Activated CD4-positive, alpha-beta T cell treated with anti-CD3 and anti-CD28 coated beads for 1 hour (primary cell): ENCODE data around the gene ANKRD36.
"Not testable (repeated sequence)": the region's sequence is repeated elsewhere in the genome, so short reads cannot be mapped to it uniquely, and the experiment has no call there.

Source experiments
- DNase-seq: peaks from one replicate; pipeline ENCODE4 v3.0.0-alpha.2; 2020

ANKRD36 gene

GRCh38 chr2:97129090-97129489 lies 16.1 kb downstream of the ANKRD36 start:
- not testable (repeated sequence) for DNase-seq

GRCh38 chr2:97144016-97144415 lies 31.1 kb downstream of the ANKRD36 start:
- not testable (repeated sequence) for DNase-seq

- DNase-seq = not testable (repeated sequence)
Observed at GRCh38 chr2:97166548-97166947, 53.6 kb downstream of the ANKRD36 start.

- DNase-seq = not testable (repeated sequence)
Observed at GRCh38 chr2:97167938-97168337, 55.0 kb downstream of the ANKRD36 start.

- DNase-seq = not testable (repeated sequence)
Observed at GRCh38 chr2:97168583-97168982, 55.6 kb downstream of the ANKRD36 start.

- not testable (repeated sequence) for DNase-seq
Observed at GRCh38 chr2:97180391-97180790, 67.4 kb downstream of the ANKRD36 start.

GRCh38 chr2:97195349-97195748 lies 82.4 kb downstream of the ANKRD36 start:
- DNase-seq = not testable (repeated sequence)

GRCh38 chr2:97197251-97197650 lies 84.3 kb downstream of the ANKRD36 start:
- DNase-seq = not testable (repeated sequence)

- not testable (repeated sequence) for DNase-seq
Observed at GRCh38 chr2:97200887-97201286, 87.9 kb downstream of the ANKRD36 start.

- not testable (repeated sequence) for DNase-seq
Observed at GRCh38 chr2:97202643-97203250, 89.8 kb downstream of the ANKRD36 start.

GRCh38 chr2:97210325-97210724 lies 97.4 kb downstream of the ANKRD36 start:
- no peak for DNase-seq

GRCh38 chr2:97215025-97215424 lies 102.1 kb downstream of the ANKRD36 start:
- DNase-seq = not testable (repeated sequence)

GRCh38 chr2:97230848-97231585 lies 118.1 kb downstream of the ANKRD36 start:
- not testable (repeated sequence) for DNase-seq

- not testable (repeated sequence) for DNase-seq
Observed at GRCh38 chr2:97232981-97233380, 120.0 kb downstream of the ANKRD36 start.

GRCh38 chr2:97233660-97234295 lies 120.8 kb downstream of the ANKRD36 start:
- not testable (repeated sequence) for DNase-seq

GRCh38 chr2:97261192-97261591 lies 148.2 kb downstream of the ANKRD36 start:
- not testable (repeated sequence) for DNase-seq

- DNase-seq = not testable (repeated sequence)
Observed at GRCh38 chr2:97266449-97266848, 153.5 kb downstream of the ANKRD36 start.

GRCh38 chr2:97267411-97268074 lies 154.6 kb downstream of the ANKRD36 start:
- DNase-seq = peak; percentile 7

- not testable (repeated sequence) for DNase-seq
Observed at GRCh38 chr2:97268075-97268591, 155.2 kb downstream of the ANKRD36 start.

GRCh38 chr2:97276232-97276798 lies 163.4 kb downstream of the ANKRD36 start:
- not testable (repeated sequence) for DNase-seq

GRCh38 chr2:97285187-97285586 lies 172.2 kb downstream of the ANKRD36 start:
- DNase-seq = not testable (repeated sequence)

GRCh38 chr2:97293687-97294086 lies 180.7 kb downstream of the ANKRD36 start:
- not testable (repeated sequence) for DNase-seq
